DOHH2 (cell line): ENCODE measurements around the gene SH3GL1.

Experiments
- H3F3A ChIP-seq: fragments of 200-600 bp; sonication (generic), shearing (Covaris generic); 2 replicates; pipeline ENCODE4 v1.6.0; 2016; ENCODE audit warnings: antibody characterized with exemption, mild to moderate bottlenecking; ENCODE audit not compliant: control insufficient read depth, insufficient read depth
- H3K27ac ChIP-seq: fragments of 200-600 bp; sonication (generic); 2 replicates; pipeline ENCODE4 v1.5.1; 2014; ENCODE audit warnings: low read depth, mild to moderate bottlenecking, low read length, moderate library complexity
- H3K27me3 ChIP-seq: fragments of 200-600 bp; sonication (generic); 2 replicates; pipeline ENCODE4 v1.6.1; 2014; ENCODE audit warnings: mild to moderate bottlenecking, low read length, mixed read lengths; ENCODE audit not compliant: control insufficient read depth
- H3K36me3 ChIP-seq: fragments of 200-600 bp; sonication (generic); 2 replicates; pipeline ENCODE4 v1.6.1; 2014; ENCODE audit warnings: mild to moderate bottlenecking, low read length, moderate library complexity, mixed read lengths; ENCODE audit not compliant: control insufficient read depth
- H3K4me1 ChIP-seq: fragments of 200-600 bp; sonication (generic); 2 replicates; pipeline ENCODE4 v1.6.1; 2014; ENCODE audit warnings: mild to moderate bottlenecking, low read length, mixed read lengths; ENCODE audit not compliant: control insufficient read depth
- H3K4me2 ChIP-seq: fragments of 200-600 bp; sonication (generic); 2 replicates; pipeline ENCODE4 v1.6.0; 2014; ENCODE audit warnings: mild to moderate bottlenecking, low read length, moderate library complexity
- H3K4me3 ChIP-seq: fragments of 200-600 bp; sonication (generic); 2 replicates; pipeline ENCODE4 v1.5.1; 2014; ENCODE audit warnings: mild to moderate bottlenecking, low read length, mixed read lengths
- H3K79me2 ChIP-seq: fragments of 200-600 bp; sonication (generic); 2 replicates; pipeline ENCODE4 v1.6.1; 2014; ENCODE audit warnings: mild to moderate bottlenecking, low read length, mixed read lengths; ENCODE audit not compliant: control insufficient read depth
- H3K9me2 ChIP-seq: fragments of 200-600 bp; sonication (generic); replicated peaks from 2 replicates; pipeline ENCODE4 v1.6.1; 2014; ENCODE audit warnings: mild to moderate bottlenecking, low read length, mixed read lengths; ENCODE audit not compliant: control insufficient read depth
- H3K9me3 ChIP-seq: fragments of 200-600 bp; sonication (generic); 2 replicates; pipeline ENCODE4 v1.6.1; 2014; ENCODE audit warnings: antibody characterized with exemption, low read length, mixed read lengths; ENCODE audit not compliant: control insufficient read depth, insufficient read depth
- H4K20me1 ChIP-seq: fragments of 200-600 bp; sonication (generic); 2 replicates; pipeline ENCODE4 v1.6.0; 2014; ENCODE audit warnings: low read depth, mild to moderate bottlenecking, antibody characterized with exemption, low read length, moderate library complexity; ENCODE audit not compliant: control insufficient read depth, insufficient read depth
- EZH2phosphoT487 ChIP-seq: fragments of 200-600 bp; sonication (generic); IDR thresholded peaks from 2 replicates; pipeline ENCODE4 v1.6.1; 2017; ENCODE audit warnings: borderline replicate concordance, mild to moderate bottlenecking, antibody characterized with exemption, low read length, moderate library complexity, mixed read lengths
- TF ChIP-seq, protein P1 (sequence below): fragments of 200-600 bp; sonication (generic); IDR thresholded peaks from one replicate; pipeline ENCODE4 v1.5.1; 2014; ENCODE audit warnings: antibody characterized with exemption, mild to moderate bottlenecking, low read depth, low read length; ENCODE audit not compliant: poor library complexity, severe bottlenecking

The SH3GL1 gene

DNA sequence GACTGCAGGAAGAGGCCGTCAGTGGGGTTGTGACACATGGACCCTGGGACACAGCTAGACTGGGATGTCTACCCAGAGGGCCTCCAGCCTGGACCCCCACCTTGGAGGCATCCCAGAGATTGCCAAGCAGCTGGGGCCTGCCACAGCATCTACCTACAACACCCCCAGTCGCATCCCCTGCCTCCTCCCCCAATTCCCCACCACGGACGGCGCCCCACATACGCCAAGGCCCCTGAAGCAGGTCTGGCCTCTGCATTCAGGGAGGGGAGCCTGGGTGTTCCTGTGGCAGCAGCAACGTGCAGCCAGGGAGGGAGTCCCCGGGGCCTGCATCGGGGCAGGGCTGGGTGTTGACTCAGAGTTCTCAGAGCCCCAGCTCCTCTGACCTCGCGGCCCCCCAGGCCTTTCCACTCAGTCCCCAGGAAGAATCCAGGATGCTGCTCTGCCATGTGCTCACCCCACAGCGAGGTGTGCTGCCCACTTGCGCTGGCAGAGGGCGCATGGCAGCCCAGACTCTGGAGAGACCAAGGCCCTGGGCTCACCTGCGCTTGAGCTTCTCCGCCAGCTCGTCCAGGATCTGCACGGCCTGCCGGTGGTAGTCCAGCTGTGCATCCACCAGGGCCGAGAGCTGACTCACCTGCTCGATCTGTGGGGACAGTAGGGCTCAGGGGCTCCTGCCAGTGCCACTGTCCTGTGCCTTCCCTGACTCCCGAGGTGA is 37.4 kb downstream of the SH3GL1 start:
- peaks cover 2% of the 10 kb centered on the region for H3K79me2 ChIP-seq
- no peaks in the 10 kb centered on the region for H3K27me3 ChIP-seq
- no peaks in the 10 kb centered on the region for H3F3A ChIP-seq
- H4K20me1 ChIP-seq = no peaks in the 10 kb centered on the region
- peaks cover 2% of the 10 kb centered on the region for H3K4me1 ChIP-seq
- TF ChIP-seq EZH2phosphoT487 = no peak
- TF ChIP-seq, protein P1, sequence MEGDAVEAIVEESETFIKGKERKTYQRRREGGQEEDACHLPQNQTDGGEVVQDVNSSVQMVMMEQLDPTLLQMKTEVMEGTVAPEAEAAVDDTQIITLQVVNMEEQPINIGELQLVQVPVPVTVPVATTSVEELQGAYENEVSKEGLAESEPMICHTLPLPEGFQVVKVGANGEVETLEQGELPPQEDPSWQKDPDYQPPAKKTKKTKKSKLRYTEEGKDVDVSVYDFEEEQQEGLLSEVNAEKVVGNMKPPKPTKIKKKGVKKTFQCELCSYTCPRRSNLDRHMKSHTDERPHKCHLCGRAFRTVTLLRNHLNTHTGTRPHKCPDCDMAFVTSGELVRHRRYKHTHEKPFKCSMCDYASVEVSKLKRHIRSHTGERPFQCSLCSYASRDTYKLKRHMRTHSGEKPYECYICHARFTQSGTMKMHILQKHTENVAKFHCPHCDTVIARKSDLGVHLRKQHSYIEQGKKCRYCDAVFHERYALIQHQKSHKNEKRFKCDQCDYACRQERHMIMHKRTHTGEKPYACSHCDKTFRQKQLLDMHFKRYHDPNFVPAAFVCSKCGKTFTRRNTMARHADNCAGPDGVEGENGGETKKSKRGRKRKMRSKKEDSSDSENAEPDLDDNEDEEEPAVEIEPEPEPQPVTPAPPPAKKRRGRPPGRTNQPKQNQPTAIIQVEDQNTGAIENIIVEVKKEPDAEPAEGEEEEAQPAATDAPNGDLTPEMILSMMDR = peak; percentile 30
- peaks cover 70% of the 10 kb centered on the region for H3K36me3 ChIP-seq
- H3K4me3 ChIP-seq = no peak overlapping the region
- H3K9me2 ChIP-seq = no peaks in the 10 kb centered on the region
- H3K27ac ChIP-seq = no peak overlapping the region
- H3K4me2 ChIP-seq = no peak overlapping the region
- H3K9me3 ChIP-seq = no peaks in the 10 kb centered on the region

DNA sequence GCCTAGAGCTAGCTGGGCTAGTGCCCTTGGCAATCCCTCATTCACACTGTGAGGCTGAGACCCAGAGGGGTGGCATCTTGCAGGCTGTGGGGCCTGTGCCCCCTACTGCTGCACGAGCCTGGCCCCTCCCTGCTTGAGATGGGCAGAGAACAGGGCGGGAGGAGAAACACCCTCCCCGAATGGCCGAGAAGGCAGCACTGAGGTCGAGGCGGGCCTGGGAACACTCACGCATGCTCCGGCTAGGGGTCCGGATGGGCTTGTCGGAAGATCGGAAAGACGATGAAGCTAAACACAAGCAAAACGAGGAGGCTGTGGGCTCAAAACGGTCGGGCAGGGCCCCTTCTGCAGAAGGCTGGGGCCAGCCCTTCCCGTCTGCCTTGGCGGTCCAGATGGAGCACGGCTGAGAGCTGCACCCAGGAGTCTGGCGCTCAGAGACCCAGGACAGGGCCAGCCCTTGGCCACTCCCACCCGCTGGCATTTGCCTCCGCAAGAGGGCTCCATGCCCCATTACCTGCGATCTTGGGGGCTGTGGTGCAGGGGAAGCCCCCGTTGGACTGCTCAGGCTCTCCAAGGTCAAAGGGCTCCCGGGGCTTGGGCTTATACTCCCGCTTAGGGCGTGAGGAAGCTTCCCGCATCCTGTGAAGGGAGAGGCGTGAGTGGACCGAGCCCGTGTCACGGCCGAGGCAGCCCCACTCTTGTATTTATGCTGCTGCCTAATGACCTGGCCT is 38.1 kb downstream of the SH3GL1 start:
- no peak for TF ChIP-seq EZH2phosphoT487
- TF ChIP-seq, protein P1 = no peak
- Histone ChIP-seq H3K9me2 (no peaks in the 10 kb centered on the region), H3K36me3 (peaks cover 68% of the 10 kb centered on the region), H3K4me1 (no peaks in the 10 kb centered on the region), H3K27me3 (no peaks in the 10 kb centered on the region), H3K9me3 (no peaks in the 10 kb centered on the region), H3F3A (no peaks in the 10 kb centered on the region), H3K27ac (no peak overlapping the region), H3K79me2 (no peaks in the 10 kb centered on the region), H3K4me3 (no peak overlapping the region), H4K20me1 (no peaks in the 10 kb centered on the region), H3K4me2 (no peak overlapping the region)

DNA sequence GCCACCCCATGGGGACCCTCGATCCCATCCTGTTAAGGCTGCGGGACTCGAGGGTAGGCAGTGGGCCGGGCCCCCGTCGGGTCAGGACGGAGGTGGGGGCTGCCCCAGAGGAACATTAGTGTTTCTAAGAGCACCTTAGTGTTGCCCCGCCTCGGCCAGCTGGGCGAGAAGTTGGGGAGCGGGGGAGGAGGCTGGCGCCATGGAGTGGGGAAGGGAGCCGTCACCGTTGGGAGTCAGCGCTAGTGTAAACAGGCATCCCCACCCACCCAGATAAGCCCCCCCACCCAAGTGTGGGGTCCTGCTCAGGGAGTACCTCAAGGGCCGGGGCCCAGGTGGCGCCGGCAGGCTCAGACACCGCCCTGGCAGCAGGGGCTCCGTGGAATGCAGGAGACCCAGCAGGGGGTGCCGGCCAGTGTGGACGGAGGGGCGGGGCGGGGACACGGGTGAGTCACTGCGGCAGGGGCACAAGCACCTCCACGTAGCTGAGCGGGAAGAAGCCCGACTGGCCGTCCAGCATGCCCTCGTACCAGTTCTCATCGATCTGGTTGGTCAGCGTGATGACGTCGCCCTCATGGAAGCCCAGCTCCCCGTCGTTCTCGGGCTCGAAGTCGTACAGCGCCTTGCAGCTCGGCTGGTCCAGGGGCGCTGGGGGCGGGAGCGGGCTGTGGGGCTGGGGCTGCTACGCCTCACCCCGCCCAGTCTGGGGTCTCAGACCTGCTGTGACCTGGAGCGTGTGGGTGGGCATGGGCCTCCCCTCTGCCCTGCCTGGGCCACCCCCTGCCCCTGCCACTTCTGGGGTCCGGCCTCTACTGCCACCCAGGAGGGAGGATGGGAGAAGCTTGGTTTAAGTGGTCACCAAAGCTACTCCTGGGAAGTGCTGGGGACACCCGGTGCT is 38.9 kb downstream of the SH3GL1 start:
- H3K27ac ChIP-seq = no peak overlapping the region
- no peaks in the 10 kb centered on the region for H3K4me1 ChIP-seq
- TF ChIP-seq, protein P1 = no peak
- no peak for TF ChIP-seq EZH2phosphoT487
- no peaks in the 10 kb centered on the region for H4K20me1 ChIP-seq
- no peak overlapping the region for H3K4me2 ChIP-seq
- no peaks in the 10 kb centered on the region for H3F3A ChIP-seq
- H3K9me2 ChIP-seq = no peaks in the 10 kb centered on the region
- peaks cover 65% of the 10 kb centered on the region for H3K36me3 ChIP-seq
- no peaks in the 10 kb centered on the region for H3K27me3 ChIP-seq
- no peaks in the 10 kb centered on the region for H3K79me2 ChIP-seq
- H3K9me3 ChIP-seq = no peaks in the 10 kb centered on the region
- no peak overlapping the region for H3K4me3 ChIP-seq
